ENCODE measurements around the gene LRRC74A.

LRRC74A gene

GRCh38 chr14:76837524-76837923 is 11.3 kb downstream of the LRRC74A start:
- TF ChIP-seq PAX5 (IDR thresholded peaks at IDR 0.05; ENCODE audit: insufficient read depth, low read length, severe bottlenecking) (no peak), TAF1 (IDR thresholded peaks at IDR 0.05; ENCODE audit: low read depth, low read length) (no peak), POLR2AphosphoS5 (IDR thresholded peaks at IDR 0.05; ENCODE audit: low read depth, low read length) (no peak)
- DNase-seq (ENCODE audit: insufficient read length, low spot score) (no peak), FAIRE-seq (no peak)

GRCh38 chr14:76842414-76842813 is 16.2 kb downstream of the LRRC74A start:
- DNase-seq (ENCODE audit: insufficient read length, low spot score) (no peak), FAIRE-seq (no peak)
- TF ChIP-seq SPI1 (IDR thresholded peaks at IDR 0.05; ENCODE audit: low read depth, low read length) (no peak), PAX5 (IDR thresholded peaks at IDR 0.05; ENCODE audit: insufficient read depth, low read length, severe bottlenecking) (no peak), POU2F2 (IDR thresholded peaks at IDR 0.05; ENCODE audit: low read depth, low read length) (no peak), POLR2A (IDR thresholded peaks at IDR 0.05; ENCODE audit: low read depth, low read length) (no peak), TAF1 (IDR thresholded peaks at IDR 0.05; ENCODE audit: low read depth, low read length) (no peak), POLR2AphosphoS5 (IDR thresholded peaks at IDR 0.05; ENCODE audit: low read depth, low read length) (no peak)

DNA sequence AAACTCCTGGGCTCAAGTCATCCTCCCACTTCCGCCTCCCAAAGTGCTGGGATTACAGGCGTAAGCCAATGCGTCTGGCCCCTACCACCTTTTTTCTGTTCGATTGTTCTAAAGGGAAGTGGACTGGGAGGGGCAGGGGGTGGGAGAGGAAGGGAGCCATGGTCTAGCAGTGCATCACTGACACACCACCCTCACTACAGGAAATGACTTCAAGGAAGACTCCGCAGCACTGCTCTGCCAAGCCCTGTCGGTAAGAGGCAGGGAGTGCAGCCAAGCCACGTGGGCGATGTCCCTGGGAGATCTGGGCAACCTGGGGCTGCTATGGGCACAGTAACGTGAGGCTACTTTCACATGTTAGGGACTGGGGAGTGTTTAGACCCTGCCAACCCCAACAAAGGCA is 18.0 kb downstream of the LRRC74A start:
- FAIRE-seq, result no peak
- TF ChIP-seq POU2F2 (IDR thresholded peaks at IDR 0.05; ENCODE audit: low read depth, low read length), result no peak
- TF ChIP-seq POLR2AphosphoS5 (IDR thresholded peaks at IDR 0.05; ENCODE audit: low read depth, low read length), result no peak
- no peak for TF ChIP-seq POLR2A (IDR thresholded peaks at IDR 0.05; ENCODE audit: low read depth, low read length)
- TF ChIP-seq PAX5 (IDR thresholded peaks at IDR 0.05; ENCODE audit: insufficient read depth, low read length, severe bottlenecking), result no peak
- no peak for TF ChIP-seq SPI1 (IDR thresholded peaks at IDR 0.05; ENCODE audit: low read depth, low read length)
- TF ChIP-seq TAF1 (IDR thresholded peaks at IDR 0.05; ENCODE audit: low read depth, low read length), result no peak
- DNase-seq (ENCODE audit: insufficient read length, low spot score), result no peak

GRCh38 chr14:76846331-76847047 is 20.3 kb downstream of the LRRC74A start:
- DNase-seq (ENCODE audit: insufficient read length, low spot score), result no peak
- TF ChIP-seq PAX5 (IDR thresholded peaks at IDR 0.05; ENCODE audit: insufficient read depth, low read length, severe bottlenecking), result no peak
- TF ChIP-seq SPI1 (IDR thresholded peaks at IDR 0.05; ENCODE audit: low read depth, low read length), result no peak
- TF ChIP-seq POLR2A (IDR thresholded peaks at IDR 0.05; ENCODE audit: low read depth, low read length), result no peak
- TF ChIP-seq POLR2AphosphoS5 (IDR thresholded peaks at IDR 0.05; ENCODE audit: low read depth, low read length), result no peak
- no peak for TF ChIP-seq TAF1 (IDR thresholded peaks at IDR 0.05; ENCODE audit: low read depth, low read length)
- TF ChIP-seq POU2F2 (IDR thresholded peaks at IDR 0.05; ENCODE audit: low read depth, low read length), result no peak
- FAIRE-seq, result no peak

DNA sequence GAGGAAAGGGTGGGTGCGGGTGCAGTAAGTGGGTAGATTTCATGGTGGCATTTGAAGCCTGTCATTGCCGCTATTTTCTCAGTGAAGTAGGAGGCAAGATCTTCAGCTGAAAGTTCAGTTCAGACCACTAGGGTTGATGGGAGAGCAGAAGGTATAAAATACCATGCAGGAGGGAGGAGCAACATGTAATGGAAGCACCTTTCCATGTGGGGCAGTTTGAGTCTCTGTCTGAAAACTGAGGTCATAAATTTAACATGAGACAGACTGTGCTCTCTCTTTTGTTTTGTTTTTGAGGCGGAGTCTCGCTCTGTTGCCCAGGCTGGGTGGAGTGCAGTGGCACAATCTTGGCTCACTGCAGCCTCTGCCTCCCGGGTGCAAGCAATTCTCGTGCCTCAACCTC is 22.7 kb downstream of the LRRC74A start:
- FAIRE-seq (no peak), DNase-seq (ENCODE audit: insufficient read length, low spot score) (no peak)
- TF ChIP-seq POLR2A (IDR thresholded peaks at IDR 0.05; ENCODE audit: low read depth, low read length), result no peak
- no peak for TF ChIP-seq SPI1 (IDR thresholded peaks at IDR 0.05; ENCODE audit: low read depth, low read length)
- TF ChIP-seq TAF1 (IDR thresholded peaks at IDR 0.05; ENCODE audit: low read depth, low read length), result no peak
- TF ChIP-seq PAX5 (IDR thresholded peaks at IDR 0.05; ENCODE audit: insufficient read depth, low read length, severe bottlenecking), result no peak
- no peak for TF ChIP-seq POU2F2 (IDR thresholded peaks at IDR 0.05; ENCODE audit: low read depth, low read length)
- no peak for TF ChIP-seq POLR2AphosphoS5 (IDR thresholded peaks at IDR 0.05; ENCODE audit: low read depth, low read length)

DNA sequence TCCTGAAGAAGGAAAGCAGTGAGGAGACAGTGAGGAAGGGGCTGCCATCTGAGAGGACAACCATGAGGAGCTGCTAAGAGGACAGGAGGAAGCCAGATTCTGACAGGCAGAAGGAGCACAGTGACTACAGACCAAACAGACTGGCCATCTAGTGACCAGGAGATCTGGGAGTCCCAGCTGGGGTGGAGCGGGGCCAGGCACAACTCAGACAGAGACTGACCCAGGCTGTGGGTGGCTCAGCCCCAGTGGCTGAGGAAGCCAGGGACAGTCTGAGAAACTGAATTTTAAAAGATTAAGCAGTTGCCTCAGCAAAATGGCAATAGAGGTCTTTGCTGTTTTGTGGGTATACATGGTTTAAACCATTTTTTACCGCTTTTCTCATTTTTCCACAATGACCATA is 28.9 kb downstream of the LRRC74A start:
- DNase-seq (ENCODE audit: insufficient read length, low spot score), result no peak

GRCh38 chr14:76856769-76857168 is 30.6 kb downstream of the LRRC74A start:
- DNase-seq (ENCODE audit: insufficient read length, low spot score) (no peak), FAIRE-seq (no peak)
- TF ChIP-seq SPI1 (IDR thresholded peaks at IDR 0.05; ENCODE audit: low read depth, low read length) (no peak), TAF1 (IDR thresholded peaks at IDR 0.05; ENCODE audit: low read depth, low read length) (no peak), POLR2AphosphoS5 (IDR thresholded peaks at IDR 0.05; ENCODE audit: low read depth, low read length) (no peak), POU2F2 (IDR thresholded peaks at IDR 0.05; ENCODE audit: low read depth, low read length) (no peak), POLR2A (IDR thresholded peaks at IDR 0.05; ENCODE audit: low read depth, low read length) (no peak), PAX5 (IDR thresholded peaks at IDR 0.05; ENCODE audit: insufficient read depth, low read length, severe bottlenecking) (no peak)

More for the DNA sequence above, 28.9 kb downstream of the LRRC74A start:
- FAIRE-seq, result no peak
- no peak for TF ChIP-seq SPI1 (IDR thresholded peaks at IDR 0.05; ENCODE audit: low read depth, low read length)
- TF ChIP-seq POU2F2 (IDR thresholded peaks at IDR 0.05; ENCODE audit: low read depth, low read length), result no peak
- TF ChIP-seq PAX5 (IDR thresholded peaks at IDR 0.05; ENCODE audit: insufficient read depth, low read length, severe bottlenecking), result no peak
- TF ChIP-seq TAF1 (IDR thresholded peaks at IDR 0.05; ENCODE audit: low read depth, low read length), result no peak
- no peak for TF ChIP-seq POLR2A (IDR thresholded peaks at IDR 0.05; ENCODE audit: low read depth, low read length)
- no peak for TF ChIP-seq POLR2AphosphoS5 (IDR thresholded peaks at IDR 0.05; ENCODE audit: low read depth, low read length)

- DNase-seq (ENCODE audit: insufficient read length, low spot score), result no peak
- no peak for TF ChIP-seq SPI1 (IDR thresholded peaks at IDR 0.05; ENCODE audit: low read depth, low read length)
- TF ChIP-seq POU2F2 (IDR thresholded peaks at IDR 0.05; ENCODE audit: low read depth, low read length), result no peak
- no peak for TF ChIP-seq PAX5 (IDR thresholded peaks at IDR 0.05; ENCODE audit: insufficient read depth, low read length, severe bottlenecking)
- no peak for TF ChIP-seq TAF1 (IDR thresholded peaks at IDR 0.05; ENCODE audit: low read depth, low read length)
- no peak for TF ChIP-seq POLR2A (IDR thresholded peaks at IDR 0.05; ENCODE audit: low read depth, low read length)
- TF ChIP-seq POLR2AphosphoS5 (IDR thresholded peaks at IDR 0.05; ENCODE audit: low read depth, low read length), result no peak
- no peak for FAIRE-seq
Measured at GRCh38 chr14:76861574-76862255, 35.5 kb downstream of the LRRC74A start.

- FAIRE-seq, result no peak
- TF ChIP-seq POLR2AphosphoS5 (IDR thresholded peaks at IDR 0.05; ENCODE audit: low read depth, low read length) (no peak), PAX5 (IDR thresholded peaks at IDR 0.05; ENCODE audit: insufficient read depth, low read length, severe bottlenecking) (no peak), SPI1 (IDR thresholded peaks at IDR 0.05; ENCODE audit: low read depth, low read length) (no peak), TAF1 (IDR thresholded peaks at IDR 0.05; ENCODE audit: low read depth, low read length) (no peak)
- no peak for DNase-seq (ENCODE audit: insufficient read length, low spot score)
Measured at GRCh38 chr14:76862546-76863282, 36.5 kb downstream of the LRRC74A start.
